ENCODE measurements around the gene MAML1. TPM values are rescaled to one million over a fixed set of nuclear protein-coding genes. Genes with fewer than 3 reads are reported as not detected.
"Not testable (repeated sequence)": the region's sequence is repeated elsewhere in the genome, so short reads cannot be mapped to it uniquely, and the experiment has no call there.

MAML1 gene
- total RNA-seq, 3 donors from 2014 or later, result 16.3 to 22.4 (median 21.0) TPM

GRCh38 chr5:179783128-179783527 lies 50.5 kb downstream of the MAML1 start:
- no peaks in the 10 kb centered on the region for H3K4me1 ChIP-seq
- no peak for DNase-seq (ENCODE audit: low spot score in 2 of 2)
- no peaks in the 10 kb centered on the region for H3K9me3 ChIP-seq
- no peaks in the 10 kb centered on the region for H3K27me3 ChIP-seq
- TF ChIP-seq POLR2AphosphoS5 (IDR thresholded peaks at IDR 0.05) (no peak), POLR2A (IDR thresholded peaks at IDR 0.05) (no peak), CTCF (IDR thresholded peaks at IDR 0.05) (no peak)
- no peaks in the 10 kb centered on the region for H3K36me3 ChIP-seq
- H3K4me3 ChIP-seq, result no peak overlapping the region
- intact Hi-C loops (cut with DNase I; ENCODE audit: low total_unique reads), result no loop called here
- H3K27ac ChIP-seq, result no peak overlapping the region

GRCh38 chr5:179786861-179787260 lies 54.2 kb downstream of the MAML1 start:
- intact Hi-C loops (cut with DNase I; ENCODE audit: low total_unique reads), result no loop called here
- no peaks in the 10 kb centered on the region for H3K4me1 ChIP-seq
- H3K9me3 ChIP-seq, result no peaks in the 10 kb centered on the region
- no peak overlapping the region for H3K27ac ChIP-seq
- H3K4me3 ChIP-seq, result no peak overlapping the region
- H3K27me3 ChIP-seq, result no peaks in the 10 kb centered on the region
- no peaks in the 10 kb centered on the region for H3K36me3 ChIP-seq
- DNase-seq (ENCODE audit: low spot score in 2 of 2), result no peak
- TF ChIP-seq POLR2A (IDR thresholded peaks at IDR 0.05) (no peak), POLR2AphosphoS5 (IDR thresholded peaks at IDR 0.05) (no peak), CTCF (IDR thresholded peaks at IDR 0.05) (no peak)

- Histone ChIP-seq H3K4me1 (no peaks in the 10 kb centered on the region), H3K27me3 (no peaks in the 10 kb centered on the region), H3K36me3 (no peaks in the 10 kb centered on the region), H3K4me3 (no peak overlapping the region), H3K27ac (no peak overlapping the region), H3K9me3 (no peaks in the 10 kb centered on the region)
- intact Hi-C loops (cut with DNase I; ENCODE audit: low total_unique reads), result no loop called here
- no peak for DNase-seq (ENCODE audit: low spot score in 2 of 2)
- TF ChIP-seq POLR2A (IDR thresholded peaks at IDR 0.05) (no peak), POLR2AphosphoS5 (IDR thresholded peaks at IDR 0.05) (no peak), CTCF (IDR thresholded peaks at IDR 0.05) (no peak)
Observed at GRCh38 chr5:179788193-179788854, 55.7 kb downstream of the MAML1 start.

GRCh38 chr5:179789278-179789677 lies 56.7 kb downstream of the MAML1 start:
- DNase-seq (ENCODE audit: low spot score in 2 of 2); H3K4me3 ChIP-seq; intact Hi-C loops (cut with DNase I; ENCODE audit: low total_unique reads); H3K9me3 ChIP-seq; H3K36me3 ChIP-seq; H3K27ac ChIP-seq; H3K4me1 ChIP-seq; H3K27me3 ChIP-seq: not testable (repeated sequence)

- peak overlapping the region; percentile 74 to 94 for H3K27ac ChIP-seq
- no peak overlapping the region for H3K4me3 ChIP-seq
- peaks cover 3 to 17% of the 10 kb centered on the region in 2 donors for H3K4me1 ChIP-seq
- H3K9me3 ChIP-seq, result no peaks in the 10 kb centered on the region
- no peaks in the 10 kb centered on the region for H3K27me3 ChIP-seq
- no peak for DNase-seq (ENCODE audit: low spot score in 2 of 2)
- no peaks in the 10 kb centered on the region for H3K36me3 ChIP-seq
- TF ChIP-seq CTCF (IDR thresholded peaks at IDR 0.05), result no peak
- no peak for TF ChIP-seq POLR2A (IDR thresholded peaks at IDR 0.05)
- no peak for TF ChIP-seq POLR2AphosphoS5 (IDR thresholded peaks at IDR 0.05)
- intact Hi-C loops (cut with DNase I; ENCODE audit: low total_unique reads), result no loop called here
Observed at GRCh38 chr5:179791881-179792611, 59.4 kb downstream of the MAML1 start.
